Neural progenitor cell (in vitro differentiated cells): ENCODE results near the gene PNPLA6.

Source experiments
- EZH2 ChIP-seq: fragments of 200-600 bp; sonication (generic); IDR thresholded peaks from 2 replicates; pipeline ENCODE4 v1.6.1; 2017; ENCODE audit warnings: antibody characterized with exemption, mild to moderate bottlenecking, moderate library complexity
- TF ChIP-seq, protein P1 (sequence below): fragments of 200-600 bp; sonication (generic); IDR thresholded peaks from 2 replicates; pipeline ENCODE4 v1.5.1; 2017; ENCODE audit warnings: antibody characterized with exemption, mild to moderate bottlenecking

DNA sequence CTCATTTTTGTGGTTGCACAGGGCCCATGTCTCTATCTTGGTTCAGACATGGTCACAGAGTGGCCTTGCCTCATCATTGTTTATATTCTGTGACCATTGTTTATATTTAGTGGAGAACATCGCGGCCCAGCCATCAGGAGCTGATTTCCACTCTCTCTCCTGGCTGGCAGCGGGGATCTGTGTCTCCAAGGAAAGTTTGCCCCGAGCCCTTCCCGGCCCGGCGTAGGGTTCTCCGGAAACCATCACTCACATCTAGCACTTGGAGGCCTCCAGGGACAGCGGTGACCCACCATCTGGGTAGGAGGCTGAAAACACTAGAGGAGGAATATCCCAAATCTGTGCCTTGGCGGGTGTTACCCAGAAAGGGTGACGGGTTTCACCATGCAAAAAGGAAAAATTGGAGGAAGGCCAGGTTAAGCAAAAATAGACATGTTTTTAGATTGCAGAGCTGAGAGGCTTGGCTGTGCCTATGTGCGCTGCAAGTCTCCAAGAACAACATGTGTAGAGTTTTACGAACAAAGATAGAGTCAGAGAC, 20.3 kb upstream of the PNPLA6 start:
- TF ChIP-seq, protein P1, sequence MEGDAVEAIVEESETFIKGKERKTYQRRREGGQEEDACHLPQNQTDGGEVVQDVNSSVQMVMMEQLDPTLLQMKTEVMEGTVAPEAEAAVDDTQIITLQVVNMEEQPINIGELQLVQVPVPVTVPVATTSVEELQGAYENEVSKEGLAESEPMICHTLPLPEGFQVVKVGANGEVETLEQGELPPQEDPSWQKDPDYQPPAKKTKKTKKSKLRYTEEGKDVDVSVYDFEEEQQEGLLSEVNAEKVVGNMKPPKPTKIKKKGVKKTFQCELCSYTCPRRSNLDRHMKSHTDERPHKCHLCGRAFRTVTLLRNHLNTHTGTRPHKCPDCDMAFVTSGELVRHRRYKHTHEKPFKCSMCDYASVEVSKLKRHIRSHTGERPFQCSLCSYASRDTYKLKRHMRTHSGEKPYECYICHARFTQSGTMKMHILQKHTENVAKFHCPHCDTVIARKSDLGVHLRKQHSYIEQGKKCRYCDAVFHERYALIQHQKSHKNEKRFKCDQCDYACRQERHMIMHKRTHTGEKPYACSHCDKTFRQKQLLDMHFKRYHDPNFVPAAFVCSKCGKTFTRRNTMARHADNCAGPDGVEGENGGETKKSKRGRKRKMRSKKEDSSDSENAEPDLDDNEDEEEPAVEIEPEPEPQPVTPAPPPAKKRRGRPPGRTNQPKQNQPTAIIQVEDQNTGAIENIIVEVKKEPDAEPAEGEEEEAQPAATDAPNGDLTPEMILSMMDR: no peak
- no peak for TF ChIP-seq EZH2
